ENCODE results near the gene ZBTB42.

ZBTB42 gene

GRCh38 chr14:104769324-104770071 is 31.4 kb upstream of the ZBTB42 start:
- no peak for DNase-seq (ENCODE audit: low read depth in 2 of 2)

- DNase-seq (ENCODE audit: low read depth in 2 of 2): no peak
Observed at GRCh38 chr14:104770072-104770579, 30.8 kb upstream of the ZBTB42 start.

GRCh38 chr14:104770851-104771272 is 30.0 kb upstream of the ZBTB42 start:
- DNase-seq (ENCODE audit: low read depth in 2 of 2): peak in 1 of 2 donors; percentile 23

DNA sequence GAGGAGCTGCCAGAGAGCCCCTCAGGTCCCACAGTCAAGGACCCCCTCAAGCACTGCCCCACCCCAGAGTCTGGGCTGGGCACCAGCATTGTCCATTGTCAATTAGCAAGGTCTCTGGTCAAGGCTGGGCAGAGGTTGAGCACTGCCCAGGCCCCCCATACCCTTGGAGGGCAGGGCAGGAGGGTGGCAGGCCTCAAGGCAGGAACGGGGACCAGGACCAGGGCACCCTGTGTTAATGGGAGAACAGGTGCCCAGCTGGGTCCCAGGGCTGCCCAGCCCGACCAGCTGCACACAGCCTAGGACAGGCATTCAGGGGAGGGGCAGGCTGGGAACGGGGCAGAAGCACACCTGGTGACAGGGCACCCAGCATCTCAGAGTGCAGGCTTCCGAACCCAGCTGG is 29.5 kb upstream of the ZBTB42 start:
- no peak for DNase-seq (ENCODE audit: low read depth in 2 of 2)

DNA sequence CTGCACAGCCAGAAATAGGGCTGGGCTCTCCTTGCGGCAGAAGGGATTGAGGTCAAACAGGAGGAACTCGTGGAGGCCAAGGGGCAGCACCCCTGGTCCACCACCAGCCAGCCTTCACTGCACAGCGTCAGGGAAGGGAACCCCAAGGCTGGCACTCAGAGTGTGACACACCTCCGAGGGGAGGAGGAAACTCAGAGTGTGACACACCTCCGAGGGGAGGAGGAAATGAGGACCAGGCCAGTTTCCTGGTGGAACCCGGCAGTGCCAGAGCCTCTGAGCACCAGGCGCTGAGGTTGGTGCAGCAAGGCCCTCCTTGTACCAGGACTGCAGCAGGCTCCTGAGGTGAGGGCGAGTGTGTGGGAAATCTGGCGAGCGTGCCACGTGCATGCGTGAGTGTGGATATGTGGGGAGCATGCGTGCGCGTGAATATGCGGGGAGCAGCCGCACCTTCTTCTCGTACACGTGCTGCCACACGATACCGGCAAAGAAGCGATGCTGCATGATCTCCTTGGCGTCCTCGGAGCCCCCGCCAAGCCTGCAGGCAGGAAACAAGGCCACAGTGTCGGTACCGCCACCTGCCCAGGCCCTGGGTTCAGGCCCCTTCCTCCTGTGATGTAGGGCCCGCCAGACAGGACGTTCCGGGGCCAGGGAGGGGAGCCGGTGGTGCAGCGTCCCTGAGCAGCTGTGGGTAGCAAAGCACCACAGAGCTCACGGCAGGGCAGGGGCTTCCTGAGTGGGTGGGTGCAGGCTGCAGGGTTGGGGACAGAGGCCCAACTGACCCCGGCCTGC is 28.8 kb upstream of the ZBTB42 start:
- DNase-seq (ENCODE audit: low read depth in 2 of 2): no peak

DNA sequence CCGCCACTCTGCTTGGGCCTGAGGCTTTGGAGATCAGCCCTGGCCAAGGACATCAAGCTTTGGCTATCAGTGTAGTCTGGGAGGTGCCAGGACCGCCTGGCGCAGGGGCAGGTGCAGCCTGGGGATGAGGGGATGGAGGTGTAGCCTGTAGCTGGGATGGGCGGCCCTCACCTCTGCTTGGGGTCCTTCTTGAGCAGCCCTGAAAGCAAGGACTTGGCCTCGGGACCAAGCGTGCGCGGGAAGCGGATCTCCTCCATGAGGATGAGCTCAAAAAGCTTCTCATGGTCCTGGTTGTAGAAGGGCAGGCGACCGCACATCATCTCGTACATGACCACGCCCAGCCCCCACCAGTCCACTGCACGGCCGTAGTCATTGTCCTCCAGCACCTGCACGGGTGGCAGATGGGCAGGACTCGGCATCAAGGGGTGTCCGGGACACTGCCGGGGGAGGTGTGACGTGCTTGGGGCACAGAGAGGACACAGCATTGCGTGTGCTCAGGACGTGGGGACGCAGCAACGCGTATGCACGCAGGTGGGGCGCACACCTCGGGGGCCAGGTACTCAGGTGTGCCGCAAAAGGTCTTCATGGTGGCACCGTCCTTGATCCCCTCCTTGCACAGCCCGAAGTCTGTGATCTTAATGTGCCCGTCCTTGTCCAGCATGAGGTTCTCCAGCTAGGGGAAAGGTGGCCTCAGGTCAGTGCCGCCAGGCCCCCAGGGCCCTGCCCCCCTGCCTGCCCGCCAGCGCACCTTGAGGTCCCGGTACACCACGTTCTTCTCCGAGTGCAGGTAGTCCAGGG is 28.0 kb upstream of the ZBTB42 start:
- DNase-seq (ENCODE audit: low read depth in 2 of 2): no peak

DNA sequence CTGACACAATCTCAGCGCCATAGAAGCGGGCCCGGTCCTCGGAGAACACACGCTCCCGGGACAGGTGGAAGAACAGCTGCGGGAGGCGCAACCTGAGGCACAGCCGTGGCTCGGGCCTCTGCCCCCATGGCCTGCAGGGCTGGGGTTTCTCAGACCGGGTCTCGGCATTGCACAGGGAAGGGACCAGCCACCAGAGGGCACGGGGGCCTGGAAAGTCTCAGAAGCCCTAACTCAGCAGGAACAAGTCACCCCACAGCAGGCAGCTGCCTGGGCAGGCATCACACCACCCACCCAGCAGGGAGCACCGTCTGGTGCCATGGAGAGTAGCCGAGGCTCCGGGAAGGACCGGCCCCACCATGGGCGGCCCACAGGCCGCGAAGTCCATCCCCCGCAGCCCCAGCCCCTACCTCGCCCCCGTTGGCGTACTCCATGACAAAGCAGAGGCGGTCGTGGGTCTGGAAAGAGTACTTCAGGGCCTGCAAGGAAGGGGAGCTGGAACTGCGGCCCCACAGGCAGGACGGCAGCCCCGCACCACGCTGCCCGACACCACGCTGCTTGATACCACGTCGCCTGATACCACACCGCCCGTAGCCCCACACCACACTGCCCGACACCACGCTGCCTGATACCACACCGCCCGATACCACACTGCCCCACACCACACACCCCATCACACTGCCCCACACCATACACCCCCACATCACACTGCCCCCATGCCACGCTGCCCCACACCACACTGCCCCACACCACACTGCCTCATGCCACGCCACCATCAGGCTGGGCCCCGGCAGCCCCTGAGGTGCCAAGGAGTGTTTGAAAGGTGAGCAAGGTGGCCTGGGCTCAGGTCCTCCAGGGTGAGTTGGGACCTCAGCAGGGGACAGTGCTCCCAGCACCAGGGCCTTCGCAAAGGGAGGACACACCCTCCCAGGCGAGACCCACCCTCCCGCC is 27.1 kb upstream of the ZBTB42 start:
- no peak for DNase-seq (ENCODE audit: low read depth in 2 of 2)

- no peak for DNase-seq (ENCODE audit: low read depth in 2 of 2)
Observed at GRCh38 chr14:104774453-104775072, 26.3 kb upstream of the ZBTB42 start.

GRCh38 chr14:104775073-104775489 is 25.8 kb upstream of the ZBTB42 start:
- no peak for DNase-seq (ENCODE audit: low read depth in 2 of 2)

DNA sequence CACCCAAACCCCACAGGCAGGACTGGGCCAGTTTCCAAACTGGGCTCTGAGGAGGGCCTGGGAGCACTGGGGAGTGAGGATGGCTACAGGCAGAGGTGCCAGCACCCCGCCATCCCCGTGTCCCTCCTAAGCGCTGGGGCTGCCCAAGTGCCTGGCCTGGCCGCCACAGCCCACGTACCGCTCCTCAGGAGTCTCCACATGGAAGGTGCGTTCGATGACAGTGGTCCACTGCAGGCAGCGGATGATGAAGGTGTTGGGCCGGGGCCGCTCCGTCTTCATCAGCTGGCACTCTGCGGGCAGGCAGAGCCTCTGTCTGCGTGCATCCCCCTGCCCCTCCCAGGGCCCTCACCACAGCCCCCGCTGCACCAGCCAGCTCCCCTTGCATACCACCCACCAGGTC is 24.4 kb upstream of the ZBTB42 start:
- no peak for DNase-seq (ENCODE audit: low read depth in 2 of 2)

DNA sequence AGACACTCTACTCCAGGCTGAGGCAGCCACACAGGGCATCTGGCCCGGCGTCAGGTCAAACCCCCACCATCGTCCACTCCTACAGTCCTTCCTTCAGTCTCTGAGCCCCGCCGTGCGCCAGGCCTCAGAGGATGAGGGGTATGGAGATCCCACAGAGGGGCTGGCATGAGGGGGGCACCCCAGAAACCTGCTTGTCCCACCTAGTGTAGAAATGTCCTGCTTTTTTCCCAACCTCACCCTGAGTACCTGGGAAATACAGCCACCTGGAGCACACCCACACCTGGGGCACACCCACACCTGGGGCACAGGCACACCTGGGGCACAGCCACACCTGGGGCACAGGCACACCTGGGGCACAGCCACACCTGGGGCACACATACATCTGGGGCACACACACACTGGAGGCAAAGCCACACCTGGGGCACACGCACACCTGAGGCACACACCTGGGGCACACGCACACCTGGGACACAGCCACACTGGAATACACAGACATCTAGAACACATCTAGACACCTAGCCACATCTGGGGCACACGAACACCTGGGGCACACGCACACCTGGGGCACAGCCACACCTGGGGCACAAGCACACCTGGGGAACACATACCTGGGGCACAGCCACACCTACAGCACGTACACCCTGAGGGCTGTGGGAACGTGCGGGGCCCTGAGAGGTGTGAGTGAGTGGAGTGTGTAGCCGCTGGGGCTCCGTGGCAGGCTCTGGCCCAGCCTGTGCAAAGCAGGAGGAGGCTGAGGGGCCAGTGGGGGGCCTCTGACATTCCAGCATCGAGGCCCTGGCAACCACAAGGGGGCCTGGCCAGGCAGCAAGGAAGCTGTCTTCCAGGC is 23.7 kb upstream of the ZBTB42 start:
- DNase-seq (ENCODE audit: low read depth in 2 of 2): no peak

DNA sequence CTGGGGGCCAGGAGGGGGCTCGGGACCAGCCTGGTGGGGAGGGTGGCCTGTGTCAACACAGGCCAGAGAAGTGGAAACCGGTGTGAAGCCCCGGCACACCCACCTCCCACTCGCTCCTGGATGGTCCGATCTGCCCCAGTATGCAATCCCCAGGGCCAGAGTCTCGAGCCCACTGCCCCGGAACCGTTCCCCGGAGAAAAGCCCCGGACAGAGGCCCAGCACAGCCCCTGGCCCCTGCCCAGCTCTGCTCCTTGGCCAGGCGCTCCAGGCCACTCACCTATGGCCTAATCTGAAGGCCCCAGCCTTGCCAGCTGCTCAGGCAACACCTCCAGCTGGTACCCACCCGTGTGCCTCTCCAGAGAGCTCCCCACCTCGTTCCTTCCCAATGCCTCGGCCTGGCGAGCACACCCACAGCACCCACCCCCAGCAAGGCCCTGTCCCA is 23.1 kb upstream of the ZBTB42 start:
- DNase-seq (ENCODE audit: low read depth in 2 of 2): no peak

GRCh38 chr14:104778694-104779331 is 22.1 kb upstream of the ZBTB42 start:
- DNase-seq (ENCODE audit: low read depth in 2 of 2): no peak

- no peak for DNase-seq (ENCODE audit: low read depth in 2 of 2)
Observed at GRCh38 chr14:104779776-104780512, 21.0 kb upstream of the ZBTB42 start.

GRCh38 chr14:104780513-104781030 is 20.3 kb upstream of the ZBTB42 start:
- DNase-seq (ENCODE audit: low read depth in 2 of 2): no peak

DNA sequence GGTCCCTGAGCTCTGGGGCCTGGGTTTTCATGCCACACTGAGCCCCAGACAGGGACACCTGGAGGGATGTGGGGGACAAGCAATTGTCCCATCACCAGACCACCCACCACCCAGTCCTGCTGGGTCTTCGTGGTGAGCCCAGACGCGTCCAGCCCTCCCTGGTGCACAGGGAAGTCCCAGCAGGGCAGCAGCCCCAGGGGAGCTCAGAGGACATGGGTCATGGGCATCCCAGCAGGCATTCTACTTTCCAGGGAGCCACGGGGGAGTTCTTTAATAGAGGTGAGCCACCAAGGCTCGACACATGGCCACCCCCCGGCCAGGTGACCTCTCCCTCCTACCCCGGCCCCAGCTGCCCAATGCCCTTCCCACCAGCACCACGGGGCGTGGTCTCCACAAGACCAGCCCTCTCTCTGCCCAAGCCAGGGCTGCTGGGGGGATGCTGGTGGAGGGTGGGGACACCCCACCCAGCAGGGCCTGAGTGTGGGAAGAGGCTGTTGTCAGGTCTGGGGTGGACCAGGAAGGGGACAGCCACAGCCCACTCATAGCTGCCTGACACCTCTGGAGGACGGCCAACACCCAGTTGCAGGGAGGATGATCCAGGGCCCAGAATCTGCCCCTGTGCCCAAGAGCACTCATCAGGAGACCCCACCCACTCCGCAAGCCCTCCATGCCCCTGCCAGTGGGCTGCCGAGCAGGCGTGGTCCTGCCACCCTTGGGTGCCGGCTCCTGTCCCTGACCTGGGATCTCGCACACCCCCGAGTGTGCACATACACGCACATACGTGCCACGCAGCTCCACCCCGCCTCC is 19.4 kb upstream of the ZBTB42 start:
- DNase-seq (ENCODE audit: low read depth in 2 of 2): no peak

Measured in stimulated activated CD4-positive, alpha-beta T cell treated with anti-CD3 and anti-CD28 coated beads, Interleukin-4, amount 100 ng/mL, for 48 hours (primary cell).